Stimulated activated CD8-positive, alpha-beta memory T cell treated with anti-CD3 and anti-CD28 coated beads, Interleukin-12 subunit alpha, Interleukin-12 subunit beta, amount 100 ng/mL, for 4 hours (primary cell): ENCODE data around the gene MARCO.
A peak's percentile ranks its signal among the peaks of the same experiment; 100 is the strongest.
"Not testable (repeated sequence)": the region's sequence is repeated elsewhere in the genome, so short reads cannot be mapped to it uniquely, and the experiment has no call there.

Source experiments
- DNase-seq: peaks from one replicate; pipeline ENCODE4 v3.0.0-alpha.2; 2020; ENCODE audit warnings: low read depth

MARCO gene

DNA sequence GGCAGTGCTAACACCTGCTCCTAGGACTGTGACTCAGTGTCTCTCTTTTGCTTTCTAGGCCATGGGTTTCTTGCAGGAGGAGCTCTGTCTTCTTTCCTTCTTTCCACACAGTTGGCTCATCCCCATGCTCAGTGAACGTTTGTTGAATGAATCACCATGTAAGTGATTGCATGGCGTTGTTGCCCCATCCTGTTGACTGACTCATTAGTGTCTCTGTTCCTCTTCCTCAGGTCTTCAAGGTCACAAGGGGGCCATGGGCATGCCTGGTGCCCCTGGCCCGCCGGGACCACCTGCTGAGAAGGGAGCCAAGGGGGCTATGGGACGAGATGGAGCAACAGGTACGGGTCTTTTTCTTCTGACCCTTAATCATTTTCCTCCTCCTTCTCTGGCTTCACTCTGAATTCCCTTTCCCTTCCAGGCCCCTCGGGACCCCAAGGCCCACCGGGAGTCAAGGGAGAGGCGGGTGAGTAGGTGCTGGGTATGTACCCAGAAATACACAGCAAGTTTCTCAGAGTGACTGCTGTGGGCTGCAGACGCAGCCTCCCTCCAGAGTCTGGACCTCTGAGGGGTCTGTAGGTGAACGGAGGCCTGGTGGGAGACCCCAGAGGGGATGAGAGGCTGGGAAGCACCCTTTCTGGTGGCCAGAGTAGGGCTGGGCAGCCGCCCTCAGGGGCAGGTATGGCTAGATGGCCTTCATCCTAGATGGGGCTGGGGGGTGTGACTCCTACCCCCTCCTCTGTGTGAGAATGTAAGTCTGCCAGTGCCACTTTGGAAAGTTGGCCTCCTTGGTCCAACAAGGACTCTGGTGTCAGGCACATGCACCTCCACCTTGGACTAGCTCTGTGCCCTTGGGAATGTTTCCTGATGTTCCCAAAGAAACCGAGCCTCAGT is 32.4 kb downstream of the MARCO start:
- no peak for DNase-seq

DNA sequence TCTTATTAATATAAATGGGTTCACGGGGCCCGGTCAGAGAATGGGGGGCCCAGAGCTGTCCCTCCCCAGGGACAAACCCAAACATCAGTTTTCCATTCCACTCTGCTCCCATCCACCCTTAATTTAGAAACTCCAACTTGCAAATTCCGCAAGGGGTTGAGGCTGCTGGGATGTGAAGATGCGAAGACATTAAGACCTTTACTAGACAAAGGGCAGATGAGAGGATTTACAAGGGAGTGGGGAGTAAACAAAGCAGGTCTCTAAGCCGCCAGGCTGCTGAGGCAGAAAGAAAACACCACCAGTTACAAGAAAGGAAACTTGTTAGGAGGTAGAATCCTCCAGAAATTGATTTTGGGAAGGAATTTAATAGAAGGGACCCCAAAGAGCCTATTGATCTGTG is 33.1 kb downstream of the MARCO start:
- DNase-seq: no peak

DNA sequence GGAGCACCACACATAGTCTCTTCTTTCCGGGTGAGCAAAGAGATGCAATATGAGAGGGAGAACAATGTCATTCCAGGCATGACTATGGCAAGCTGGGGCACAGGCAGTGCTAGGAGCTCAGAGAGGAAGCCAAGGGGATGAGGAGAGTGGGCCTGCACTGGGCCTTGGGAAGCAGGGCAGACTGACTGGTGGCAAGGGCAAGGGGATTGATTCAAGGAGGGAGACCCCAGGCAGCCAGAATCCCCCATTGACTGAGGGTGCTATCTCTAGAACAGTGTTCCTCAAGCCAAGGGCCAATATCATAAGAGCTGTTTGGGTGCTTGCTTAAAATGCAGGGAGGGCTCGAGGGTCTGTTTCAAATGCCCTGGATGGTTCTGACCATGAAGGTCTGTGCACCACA is 36.1 kb downstream of the MARCO start:
- no peak for DNase-seq

DNA sequence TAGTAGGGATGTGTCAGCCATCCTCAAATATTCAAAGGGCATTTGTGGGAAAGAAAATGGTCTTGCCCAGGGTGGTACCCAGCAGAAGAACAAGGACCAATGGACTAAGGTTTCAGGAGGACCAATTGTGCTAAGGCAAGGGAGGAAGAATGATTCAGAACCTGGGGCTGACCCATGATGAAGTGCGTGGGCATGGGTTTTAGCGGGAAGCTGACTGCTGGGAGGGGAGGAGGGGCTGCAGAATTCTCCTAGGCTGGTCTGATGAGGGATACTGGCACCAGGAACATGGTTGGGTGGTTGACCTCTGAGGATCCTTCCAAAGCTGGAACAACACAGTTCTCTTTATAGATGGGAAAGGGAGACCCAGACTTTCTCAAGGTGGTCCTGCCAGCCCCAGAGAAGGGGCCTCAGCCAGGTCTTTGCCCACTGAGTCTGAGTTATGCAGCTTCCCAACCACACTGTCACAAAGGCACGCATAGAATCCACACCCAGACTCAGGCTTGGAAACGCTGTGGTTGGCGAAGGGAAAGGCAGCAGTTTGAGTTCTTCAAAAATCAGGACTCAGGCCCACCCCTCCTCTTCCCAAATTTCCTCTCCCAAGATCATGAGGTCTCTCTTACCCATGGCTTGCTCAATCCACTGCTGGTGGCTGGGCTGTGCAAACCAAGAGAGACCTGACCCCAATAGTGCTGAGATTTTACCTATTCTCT is 37.3 kb downstream of the MARCO start:
- DNase-seq: no peak

DNA sequence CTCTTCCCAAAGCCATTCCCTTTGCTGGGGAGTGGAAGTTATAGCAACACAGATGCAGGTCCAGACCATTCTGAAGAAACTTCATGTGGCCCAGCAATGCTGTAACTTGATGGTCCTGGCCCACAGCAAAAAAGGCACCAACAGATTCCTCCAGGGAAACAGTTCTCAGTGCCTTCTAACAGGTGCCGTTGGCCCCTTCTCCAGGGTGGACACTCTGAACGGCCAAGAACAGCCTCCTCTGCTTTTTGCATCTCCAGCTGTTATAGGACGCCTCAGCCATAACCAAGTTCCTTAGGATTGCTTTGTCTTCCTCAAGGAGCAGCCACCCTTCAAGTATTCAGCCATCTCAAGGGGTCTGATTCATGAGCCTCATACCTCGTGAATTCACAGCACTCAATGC is 38.0 kb downstream of the MARCO start:
- no peak for DNase-seq

DNA sequence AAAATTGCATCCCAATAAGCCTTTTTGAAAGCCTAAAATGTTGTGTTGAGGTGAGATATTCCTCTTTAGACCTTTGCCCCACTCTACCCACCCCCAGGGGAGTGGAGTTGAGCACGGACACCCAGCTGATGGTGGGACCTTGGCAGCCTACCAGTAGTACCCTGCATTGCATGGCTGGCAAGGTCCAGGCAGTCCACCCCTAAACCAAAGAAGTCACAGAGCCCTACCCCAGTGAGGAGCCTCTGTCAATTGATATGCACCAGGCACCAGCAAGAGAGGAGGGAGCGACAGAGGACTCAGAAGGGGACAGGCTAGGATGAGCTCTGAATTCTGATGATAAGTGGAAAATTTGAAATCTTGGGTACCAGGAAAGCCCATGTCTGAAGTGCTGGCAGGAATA is 38.6 kb downstream of the MARCO start:
- no peak for DNase-seq

DNA sequence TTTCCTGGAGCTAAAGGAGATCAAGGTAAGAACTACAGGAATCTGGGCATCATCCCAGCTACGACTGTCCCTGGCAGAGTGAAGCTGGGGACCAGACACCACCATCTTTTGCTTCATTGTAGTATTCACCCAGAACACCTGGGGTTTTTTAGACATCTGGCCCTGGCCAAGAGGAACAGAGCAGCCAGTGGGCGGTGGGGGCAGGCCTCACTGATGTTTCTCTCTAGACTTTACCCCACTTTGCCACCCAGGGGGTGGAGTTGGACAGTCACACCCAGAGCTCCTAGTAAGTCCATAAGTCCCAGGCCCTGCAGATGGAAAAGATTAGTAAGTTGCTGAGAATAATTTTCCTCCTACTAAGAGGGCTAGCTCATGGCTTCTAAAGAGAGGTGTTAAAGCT is 39.6 kb downstream of the MARCO start:
- no peak for DNase-seq

DNA sequence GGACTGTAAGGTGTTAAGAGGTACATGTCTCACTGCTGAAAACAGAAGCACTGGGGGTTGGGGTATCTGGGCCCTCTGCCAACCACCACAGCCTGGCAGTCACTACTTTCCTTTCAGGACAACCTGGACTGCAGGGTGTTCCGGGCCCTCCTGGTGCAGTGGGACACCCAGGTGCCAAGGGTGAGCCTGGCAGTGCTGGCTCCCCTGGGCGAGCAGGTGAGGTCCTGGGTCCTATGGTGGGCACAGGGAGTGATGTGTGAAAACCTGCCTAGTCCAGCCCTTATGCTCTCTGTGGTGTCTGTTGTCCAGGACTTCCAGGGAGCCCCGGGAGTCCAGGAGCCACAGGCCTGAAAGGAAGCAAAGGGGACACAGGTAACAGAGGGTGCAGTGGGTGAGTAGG is 40.0 kb downstream of the MARCO start:
- DNase-seq: no peak

DNA sequence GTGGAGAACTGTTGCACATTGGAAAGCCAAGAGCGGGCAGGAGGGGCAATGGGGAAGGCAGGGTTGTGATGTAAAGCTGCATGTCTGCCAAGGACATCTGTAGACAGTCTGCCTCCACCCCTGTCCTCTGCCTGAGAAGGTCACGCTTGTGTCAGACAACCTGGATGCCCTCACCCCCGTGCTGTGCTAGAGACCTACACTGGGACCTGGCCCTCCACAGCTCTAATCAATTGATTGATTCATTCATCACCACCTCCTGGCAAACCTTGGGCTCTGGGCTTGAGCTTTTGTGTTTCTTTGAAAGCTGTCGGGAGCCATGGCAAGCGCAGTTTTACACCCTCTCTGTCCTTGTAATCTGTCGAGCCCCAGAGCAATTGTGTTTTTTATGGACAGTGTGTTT is 41.1 kb downstream of the MARCO start:
- DNase-seq: no peak

DNA sequence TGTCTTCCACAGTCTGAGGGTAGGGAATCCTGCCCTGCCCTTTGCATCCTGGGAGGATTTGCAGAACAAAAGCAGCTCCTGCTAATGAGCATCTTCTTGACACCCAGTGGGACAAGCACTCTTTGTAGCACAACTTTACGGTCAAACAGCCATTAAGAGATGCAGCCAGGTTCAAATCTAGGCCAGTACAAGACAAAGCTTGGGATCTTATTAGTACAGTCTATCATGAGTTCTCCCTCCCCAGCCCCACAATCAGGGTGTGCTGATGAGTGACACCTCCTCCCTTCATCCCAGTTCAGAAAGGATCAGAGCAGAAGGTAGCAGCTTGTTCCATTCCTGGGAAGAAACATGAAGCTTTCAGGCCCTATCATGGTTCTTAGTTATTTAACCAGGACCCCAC is 41.9 kb downstream of the MARCO start:
- no peak for DNase-seq

DNA sequence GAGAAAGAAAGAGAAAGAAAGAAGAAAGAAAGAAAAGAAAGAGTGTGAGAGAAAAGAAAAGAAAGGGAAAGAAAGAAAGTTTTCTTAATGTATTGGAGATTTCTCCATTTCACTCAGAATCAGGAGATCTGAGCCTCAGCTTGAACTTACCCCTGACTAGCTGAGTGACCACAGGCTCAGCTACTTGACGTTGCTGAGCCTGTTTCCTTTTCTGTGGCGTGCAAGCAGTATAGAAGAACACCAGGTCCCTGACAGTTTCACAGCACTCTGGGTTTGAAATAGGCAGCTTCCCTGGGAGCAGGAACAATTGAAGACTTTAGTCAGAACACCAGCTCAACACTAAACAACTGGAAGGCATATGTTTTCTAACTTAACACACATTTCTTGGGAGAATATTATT is 44.7 kb downstream of the MARCO start:
- DNase-seq: no peak

DNA sequence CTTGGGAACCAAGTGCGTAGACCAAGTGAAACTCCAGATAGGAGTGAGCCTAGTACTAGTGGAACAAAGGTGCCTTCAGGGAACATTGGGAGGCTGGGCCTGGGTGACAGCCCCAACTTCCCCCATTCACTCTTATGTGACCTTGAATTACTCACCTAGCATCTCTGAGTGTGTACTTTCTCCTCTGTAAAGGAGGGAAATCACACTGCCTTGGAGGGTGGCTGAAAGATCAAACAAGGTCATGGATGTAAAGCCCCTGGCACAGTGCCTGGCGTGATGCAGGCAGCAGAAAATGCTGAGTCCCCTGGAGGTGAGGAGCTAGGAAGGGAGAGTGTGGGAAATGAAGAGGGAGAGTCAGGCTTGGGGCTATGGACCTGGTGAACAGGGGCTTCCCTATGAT is 45.9 kb downstream of the MARCO start:
- no peak for DNase-seq

DNA sequence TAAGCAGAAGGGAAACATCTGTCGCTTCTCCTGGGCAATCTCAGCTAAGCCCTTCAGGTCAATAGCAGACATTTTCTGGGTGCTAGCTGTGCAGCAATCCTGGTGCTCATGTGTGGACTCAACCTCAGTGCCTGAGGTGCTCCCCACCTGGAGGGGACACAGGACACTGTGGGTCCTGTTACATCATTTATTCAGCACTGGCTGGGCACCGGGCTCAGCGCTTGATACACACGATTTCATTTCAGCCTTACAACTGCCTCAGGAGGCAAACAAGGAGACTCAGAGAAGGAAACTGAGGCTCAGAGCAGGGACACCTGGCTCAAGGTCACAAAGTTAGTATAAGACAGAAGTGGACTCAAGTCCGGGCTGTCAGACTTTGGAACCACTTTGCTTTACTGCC is 46.7 kb downstream of the MARCO start:
- DNase-seq: no peak

DNA sequence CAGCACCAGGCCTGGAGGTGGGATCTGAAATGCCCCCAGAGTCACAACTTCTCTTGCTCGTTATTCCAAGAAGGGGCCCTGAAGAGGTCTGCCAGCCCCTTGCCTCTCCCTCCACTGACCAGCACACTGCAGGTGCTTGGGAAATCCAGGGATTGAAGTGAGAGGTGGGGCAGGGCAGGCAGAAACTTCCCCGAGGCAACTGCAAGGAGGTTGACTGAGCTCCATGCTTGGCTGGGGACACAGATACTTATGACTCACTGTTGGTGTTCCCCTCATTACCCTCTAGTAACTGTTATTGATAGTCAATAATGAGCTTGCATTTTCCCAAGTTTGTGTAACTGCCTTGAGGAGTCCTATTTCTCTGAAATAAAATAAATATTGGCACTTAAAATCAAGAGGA is 47.5 kb downstream of the MARCO start:
- DNase-seq: no peak

DNA sequence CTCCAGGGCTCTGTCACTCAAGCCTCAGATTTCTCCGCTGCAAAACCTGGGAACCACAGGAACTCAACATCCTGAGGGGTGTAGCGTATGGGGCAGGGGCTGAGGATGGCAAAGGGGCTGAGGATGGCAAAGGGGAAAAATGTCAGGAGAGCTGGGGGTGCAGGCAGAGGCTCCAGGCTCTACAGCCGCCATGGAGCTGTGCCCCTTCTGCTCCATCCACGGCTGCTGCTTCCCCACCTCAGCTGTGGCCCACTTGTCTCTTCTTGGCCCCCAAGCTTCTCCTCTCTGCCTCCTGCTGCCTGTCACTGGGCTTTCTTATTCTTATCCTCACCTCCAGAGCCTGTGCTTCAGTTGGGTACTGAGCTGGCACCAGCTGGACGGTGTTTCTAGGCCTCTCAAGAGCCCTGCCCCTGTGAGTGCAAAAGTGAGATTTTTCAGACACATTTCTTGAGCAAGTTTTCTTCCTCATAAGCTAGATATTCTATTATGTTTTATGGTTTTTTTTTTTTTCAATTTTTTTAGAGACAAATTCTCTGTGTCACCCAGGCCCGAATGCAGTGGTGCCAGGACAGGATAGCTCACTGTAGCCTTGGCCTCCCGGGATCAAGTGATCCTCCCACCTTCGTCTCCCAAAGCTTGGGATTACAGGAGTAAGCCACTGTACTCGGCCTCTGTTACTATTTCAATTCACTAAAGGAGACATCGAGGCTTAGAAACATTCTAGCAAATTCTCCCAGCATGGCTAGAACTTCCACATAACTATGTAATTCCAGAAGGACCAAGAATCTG is 49.0 kb downstream of the MARCO start:
- DNase-seq: no peak

DNA sequence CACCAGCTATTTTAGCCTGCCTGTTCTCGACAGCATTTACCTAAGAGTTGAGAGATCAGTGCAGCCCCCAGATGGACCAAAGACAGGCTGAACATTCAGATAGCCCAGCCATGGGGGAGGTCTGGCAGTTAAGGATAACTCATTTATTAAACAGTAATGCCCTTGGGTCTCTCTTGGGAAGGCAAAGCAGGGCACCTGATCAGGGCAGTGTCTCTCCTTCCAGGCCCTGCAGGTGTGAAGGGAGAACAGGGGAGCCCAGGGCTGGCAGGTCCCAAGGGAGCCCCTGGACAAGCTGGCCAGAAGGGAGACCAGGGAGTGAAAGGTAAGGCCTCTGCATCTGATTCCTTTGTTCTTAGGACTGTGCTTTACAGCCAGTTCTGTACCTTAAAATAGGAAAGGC is 49.6 kb downstream of the MARCO start:
- DNase-seq: no peak

DNA sequence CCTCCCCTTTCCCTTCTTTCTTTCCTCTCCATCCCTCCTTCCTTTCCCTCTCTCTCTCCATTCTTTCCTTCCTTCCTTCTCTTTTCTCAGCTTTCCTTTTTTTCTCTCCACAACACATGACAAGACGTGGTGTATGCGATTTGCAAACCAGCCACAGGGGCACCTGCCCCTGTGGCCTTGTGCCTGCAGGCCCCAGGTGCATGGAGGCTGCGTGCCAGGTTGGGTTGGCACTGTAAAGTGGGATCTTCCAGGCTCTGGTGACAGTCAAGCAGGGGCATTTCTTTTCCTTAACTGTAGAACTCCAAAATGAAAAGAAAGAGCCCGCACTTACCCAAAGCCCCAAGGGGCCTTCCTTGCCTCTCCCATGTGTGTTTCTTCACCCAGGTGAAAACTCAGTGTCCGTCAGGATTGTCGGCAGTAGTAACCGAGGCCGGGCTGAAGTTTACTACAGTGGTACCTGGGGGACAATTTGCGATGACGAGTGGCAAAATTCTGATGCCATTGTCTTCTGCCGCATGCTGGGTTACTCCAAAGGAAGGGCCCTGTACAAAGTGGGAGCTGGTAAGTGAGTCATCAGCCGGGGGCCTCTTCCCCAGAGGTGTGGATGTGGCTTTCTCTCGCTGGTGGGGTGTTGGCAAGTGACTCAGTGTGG is 50.9 kb downstream of the MARCO start:
- DNase-seq: peak; percentile 5

DNA sequence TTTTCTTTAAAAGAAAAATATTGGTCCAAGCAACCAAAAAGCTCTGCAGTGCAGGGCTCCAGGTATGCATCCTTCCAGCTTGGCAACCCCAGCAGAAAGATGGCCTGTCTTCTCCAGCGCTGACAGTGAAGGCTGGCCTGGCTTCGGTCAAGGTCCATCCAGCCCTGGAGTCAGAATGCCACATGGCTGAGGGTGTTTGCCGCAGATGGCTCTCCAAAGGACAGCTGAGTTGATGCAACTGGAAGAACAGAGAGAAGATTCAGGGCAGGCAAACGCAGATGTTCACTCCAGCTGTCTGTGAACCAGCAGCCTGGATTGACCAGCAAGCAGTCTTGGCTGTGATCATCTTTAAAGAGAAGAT is 51.4 kb downstream of the MARCO start:
- DNase-seq: no peak

DNA sequence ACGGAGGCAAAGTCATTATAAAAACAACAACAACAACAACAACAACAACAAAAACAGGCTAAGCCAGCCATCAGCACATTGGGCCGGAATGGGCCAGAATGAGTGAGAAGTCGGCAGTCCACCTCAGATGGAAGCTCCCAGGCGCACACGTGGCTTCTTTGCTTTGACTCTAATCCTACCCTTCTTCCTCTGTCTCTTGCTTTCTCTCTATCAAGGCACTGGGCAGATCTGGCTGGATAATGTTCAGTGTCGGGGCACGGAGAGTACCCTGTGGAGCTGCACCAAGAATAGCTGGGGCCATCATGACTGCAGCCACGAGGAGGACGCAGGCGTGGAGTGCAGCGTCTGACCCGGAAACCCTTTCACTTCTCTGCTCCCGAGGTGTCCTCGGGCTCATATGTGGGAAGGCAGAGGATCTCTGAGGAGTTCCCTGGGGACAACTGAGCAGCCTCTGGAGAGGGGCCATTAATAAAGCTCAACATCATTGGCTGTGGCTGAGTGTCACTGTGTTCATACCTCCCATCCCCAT is 52.2 kb downstream of the MARCO start:
- DNase-seq: no peak

DNA sequence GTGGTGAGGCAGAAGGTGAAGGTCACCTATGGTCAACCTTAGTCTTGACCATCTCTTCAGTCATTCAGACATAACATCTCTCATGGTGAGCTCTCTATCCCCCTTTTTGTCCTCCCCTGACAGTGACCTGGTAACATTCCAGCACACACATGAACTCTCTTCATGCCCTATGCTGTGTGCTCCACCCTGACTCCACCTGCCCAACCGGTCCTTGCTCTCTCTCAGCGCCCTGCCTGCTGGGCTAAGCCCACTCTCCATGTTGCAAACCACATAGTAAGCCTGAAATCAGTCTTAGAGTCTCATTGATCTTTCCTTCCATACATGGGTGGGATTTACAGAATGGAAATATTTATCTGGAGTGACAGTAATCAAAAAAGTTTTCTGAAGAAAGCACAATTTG is 52.8 kb downstream of the MARCO start:
- DNase-seq: no peak

DNA sequence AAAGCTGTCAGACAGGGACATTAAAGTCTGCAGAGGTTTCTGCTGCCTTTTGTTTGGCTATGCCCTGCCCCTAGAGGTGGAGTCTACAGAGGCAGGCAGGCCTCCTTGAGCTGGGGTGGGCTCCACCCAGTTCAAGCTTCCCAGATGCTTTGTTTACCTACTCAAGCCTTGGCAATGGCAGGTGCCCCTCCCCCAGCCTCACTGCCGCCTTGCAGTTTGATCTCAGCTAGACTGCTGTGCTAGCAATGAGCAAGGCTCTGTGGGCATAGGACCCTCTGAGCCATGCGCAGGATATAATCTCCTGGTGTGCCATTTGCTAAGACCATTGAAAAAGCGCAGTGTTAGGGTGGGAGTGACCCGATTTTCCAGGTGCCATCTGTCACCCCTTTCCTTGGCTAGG is 61.9 kb downstream of the MARCO start:
- DNase-seq: not testable (repeated sequence)

DNA sequence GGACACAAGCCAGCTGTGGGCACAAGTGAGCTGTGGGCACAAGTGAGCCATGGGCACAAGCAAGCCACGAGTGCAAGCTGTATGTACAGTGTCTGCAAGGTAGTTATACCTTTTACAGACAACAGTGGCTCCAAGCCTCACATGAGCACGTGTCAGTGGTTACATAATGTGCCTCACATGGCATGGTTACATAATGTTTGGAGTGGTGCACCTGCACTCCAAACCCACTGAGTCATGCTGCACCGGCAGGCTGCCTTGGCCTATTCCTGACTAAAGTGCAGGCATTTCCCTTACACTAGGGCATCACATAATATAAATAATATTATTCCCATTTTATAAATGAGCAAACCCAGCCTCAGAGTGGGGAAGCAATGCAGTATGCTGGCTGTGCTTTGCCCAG is 62.6 kb downstream of the MARCO start:
- no peak for DNase-seq
